Left lung (tissue), 10 donors: ENCODE measurements around the gene ZDHHC17. TPM values are rescaled to one million over a fixed set of nuclear protein-coding genes. Genes with fewer than 3 reads are reported as not detected.
"Not testable (repeated sequence)": the region's sequence is repeated elsewhere in the genome, so short reads cannot be mapped to it uniquely, and the experiment has no call there.

Source experiments
- ATAC-seq: fragments of 200-7000 bp; cut with Tn5 transposase; one replicate; pipeline ENCODE4 v1.9.1; 2020; ENCODE audit warnings: moderate library complexity
- DNase-seq, 4 donors: peaks; one replicate each; pipeline ENCODE4 v3.0.0-alpha.2; 2013 to 2020
- H3K27ac ChIP-seq, 2 donors: fragments of 200-600 bp; sonication (generic) in 1 of 2; one replicate each; pipeline versions ENCODE4 v1.5.0 to v1.8.0; 2020 to 2021
- H3K27me3 ChIP-seq, 2 donors: fragments of 200-600 bp; sonication (generic) in 1 of 2; one replicate each; pipeline versions ENCODE4 v1.5.0 to v1.8.0; 2020 to 2021
- H3K36me3 ChIP-seq, 2 donors: fragments of 200-600 bp; sonication (generic) in 1 of 2; one replicate each; pipeline versions ENCODE4 v1.5.0 to v1.8.0; 2020 to 2021
- H3K4me1 ChIP-seq, 2 donors: fragments of 200-600 bp; one replicate each; pipeline ENCODE4 v1.8.0; 2021
- H3K4me3 ChIP-seq, 2 donors: fragments of 200-600 bp; sonication (generic) in 1 of 2; one replicate each; pipeline versions ENCODE4 v1.5.0 to v1.8.0; 2020 to 2021; ENCODE audit warnings: mild to moderate bottlenecking in 1 of 2
- H3K9me3 ChIP-seq, 2 donors: fragments of 200-600 bp; sonication (generic) in 1 of 2; one replicate each; pipeline versions ENCODE4 v1.5.0 to v1.8.0; 2020 to 2021
- intact Hi-C, 2 donors: fragments of 100-400 bp; cut with DNase I; formaldehyde crosslinking; loops; one replicate each; pipeline versions ENCODE4 v1.11.2 to v1.14.2; 2022
- polyA plus RNA-seq, 6 donors: library from polyadenylated mRNA; unstranded; fragments of 120-200 nt; gene quantifications; one replicate each; pipeline ENCODE4 v1.2.1, GENCODE V29; 2013; ENCODE audit not compliant: insufficient read length in 6 of 6
- total RNA-seq, 2 donors: library from RNA; stranded (reverse); fragmentation: NEBNext Ultra II Directional; extraction: Animal tissue kit (Norgen Biotek cat#: 25700); gene quantifications; one replicate each; pipeline ENCODE4 v1.2.1, GENCODE V29; 2021
- TF ChIP-seq, protein P1 (sequence below), 2 donors: fragments of 200-600 bp; sonication (generic) in 1 of 2; IDR thresholded peaks; one replicate each; pipeline versions ENCODE4 v1.5.0 to v1.8.0; 2021; ENCODE audit warnings: antibody characterized with exemption in 2 of 2
- donor health status: DM: no; HTN: yes; CAD: no.
- donor health status: DM: no; HTN: no; CAD: no.

Gene ZDHHC17
- total and polyA plus RNA-seq, 8 donors: 26.8 to 99.6 (median 77.6) TPM

DNA sequence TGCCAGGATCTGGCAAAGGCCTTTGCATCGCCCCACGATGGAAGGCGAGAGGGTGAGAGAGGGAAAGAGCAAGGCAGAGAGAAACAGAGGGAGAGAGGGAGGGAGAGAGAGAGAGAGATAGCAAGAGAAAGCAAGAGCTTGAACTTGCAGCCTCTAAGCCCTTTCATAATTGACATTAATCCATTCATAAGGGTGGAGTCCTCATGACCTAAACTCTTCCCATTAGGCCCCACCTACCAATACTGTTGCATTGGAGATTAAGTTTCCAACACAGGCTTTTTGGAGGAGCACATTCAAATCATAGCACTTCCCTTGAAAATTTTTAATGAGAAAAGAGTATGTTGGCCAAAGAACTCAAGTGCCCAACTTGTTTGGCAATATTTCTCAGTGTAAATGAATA lies 48.6 kb upstream of the ZDHHC17 start:
- intact Hi-C loops: no loop called here

GRCh38 chr12:76717314-76717713 lies 46.6 kb upstream of the ZDHHC17 start:
- intact Hi-C loops: no loop called here
- TF ChIP-seq, protein P1, sequence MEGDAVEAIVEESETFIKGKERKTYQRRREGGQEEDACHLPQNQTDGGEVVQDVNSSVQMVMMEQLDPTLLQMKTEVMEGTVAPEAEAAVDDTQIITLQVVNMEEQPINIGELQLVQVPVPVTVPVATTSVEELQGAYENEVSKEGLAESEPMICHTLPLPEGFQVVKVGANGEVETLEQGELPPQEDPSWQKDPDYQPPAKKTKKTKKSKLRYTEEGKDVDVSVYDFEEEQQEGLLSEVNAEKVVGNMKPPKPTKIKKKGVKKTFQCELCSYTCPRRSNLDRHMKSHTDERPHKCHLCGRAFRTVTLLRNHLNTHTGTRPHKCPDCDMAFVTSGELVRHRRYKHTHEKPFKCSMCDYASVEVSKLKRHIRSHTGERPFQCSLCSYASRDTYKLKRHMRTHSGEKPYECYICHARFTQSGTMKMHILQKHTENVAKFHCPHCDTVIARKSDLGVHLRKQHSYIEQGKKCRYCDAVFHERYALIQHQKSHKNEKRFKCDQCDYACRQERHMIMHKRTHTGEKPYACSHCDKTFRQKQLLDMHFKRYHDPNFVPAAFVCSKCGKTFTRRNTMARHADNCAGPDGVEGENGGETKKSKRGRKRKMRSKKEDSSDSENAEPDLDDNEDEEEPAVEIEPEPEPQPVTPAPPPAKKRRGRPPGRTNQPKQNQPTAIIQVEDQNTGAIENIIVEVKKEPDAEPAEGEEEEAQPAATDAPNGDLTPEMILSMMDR (IDR thresholded peaks at IDR 0.05): no peak
- Histone ChIP-seq H3K27me3 (no peaks in the 10 kb centered on the region), H3K27ac (no peak overlapping the region), H3K4me1 (no peaks in the 10 kb centered on the region), H3K36me3 (no peaks in the 10 kb centered on the region), H3K9me3 (no peaks in the 10 kb centered on the region), H3K4me3 (no peak overlapping the region)
- DNase-seq (no peak), ATAC-seq (no peak)

More for the DNA sequence above, 48.6 kb upstream of the ZDHHC17 start:
- no peak overlapping the region for H3K4me3 ChIP-seq
- no peaks in the 10 kb centered on the region for H3K36me3 ChIP-seq
- DNase-seq: no peak
- H3K4me1 ChIP-seq: no peaks in the 10 kb centered on the region
- H3K27ac ChIP-seq: no peak overlapping the region
- TF ChIP-seq, protein P1 (IDR thresholded peaks at IDR 0.05): no peak
- H3K27me3 ChIP-seq: no peaks in the 10 kb centered on the region
- ATAC-seq: no peak
- H3K9me3 ChIP-seq: no peaks in the 10 kb centered on the region

DNA sequence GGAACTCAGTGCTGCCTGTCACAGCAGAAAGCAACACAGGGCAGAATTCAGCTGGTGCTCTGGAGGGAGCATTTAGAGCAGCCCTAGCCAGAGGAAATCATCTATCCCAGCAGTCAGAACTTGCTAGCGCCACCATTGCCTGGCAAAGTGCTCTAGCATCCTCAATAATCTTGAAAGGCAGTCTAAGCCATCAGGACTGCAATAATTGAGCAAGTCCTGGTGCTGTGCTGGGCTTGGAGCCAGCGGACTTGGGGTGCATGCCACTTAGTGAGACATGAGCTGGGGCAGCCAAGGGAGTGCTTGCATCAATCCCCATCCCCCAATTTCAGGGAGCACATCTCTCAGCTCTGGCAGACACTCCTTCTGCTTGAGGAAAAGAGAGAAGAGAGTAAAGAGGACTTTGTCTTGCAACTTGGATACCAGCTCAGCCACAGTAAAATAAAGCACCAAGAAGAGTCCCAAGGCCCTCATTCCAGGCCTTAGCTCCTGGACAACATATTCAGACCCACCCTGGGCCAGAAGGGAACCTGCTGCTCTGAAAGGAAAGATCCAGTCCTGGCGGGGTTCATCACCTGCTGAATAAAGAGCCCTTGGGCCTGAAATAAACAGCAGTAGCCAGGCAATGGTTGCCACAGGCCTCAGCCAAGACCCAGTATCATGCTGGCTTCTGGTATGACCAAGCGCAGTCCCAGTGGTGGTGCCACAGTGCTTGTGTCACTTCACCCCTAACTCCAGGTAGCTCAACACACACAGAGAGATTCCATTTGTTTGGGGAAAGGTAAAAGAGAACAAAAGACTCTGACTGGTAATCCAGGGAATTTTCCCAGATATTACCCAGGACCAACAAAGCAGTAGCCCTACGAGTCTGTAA lies 44.5 kb upstream of the ZDHHC17 start:
- DNase-seq (no peak), ATAC-seq (no peak)
- intact Hi-C loops: no loop called here
- Histone ChIP-seq H3K4me1 (no peaks in the 10 kb centered on the region), H3K9me3 (no peaks in the 10 kb centered on the region), H3K27ac (no peak overlapping the region), H3K27me3 (no peaks in the 10 kb centered on the region), H3K36me3 (no peaks in the 10 kb centered on the region), H3K4me3 (no peak overlapping the region)
- TF ChIP-seq, protein P1 (IDR thresholded peaks at IDR 0.05): no peak

GRCh38 chr12:76720068-76720467 lies 43.8 kb upstream of the ZDHHC17 start:
- intact Hi-C loops: no loop called here
- H3K9me3 ChIP-seq: no peaks in the 10 kb centered on the region
- no peak overlapping the region for H3K4me3 ChIP-seq
- no peaks in the 10 kb centered on the region for H3K4me1 ChIP-seq
- no peaks in the 10 kb centered on the region for H3K27me3 ChIP-seq
- ATAC-seq (no peak), DNase-seq (no peak)
- H3K27ac ChIP-seq: no peak overlapping the region
- TF ChIP-seq, protein P1 (IDR thresholded peaks at IDR 0.05): no peak
- H3K36me3 ChIP-seq: no peaks in the 10 kb centered on the region

DNA sequence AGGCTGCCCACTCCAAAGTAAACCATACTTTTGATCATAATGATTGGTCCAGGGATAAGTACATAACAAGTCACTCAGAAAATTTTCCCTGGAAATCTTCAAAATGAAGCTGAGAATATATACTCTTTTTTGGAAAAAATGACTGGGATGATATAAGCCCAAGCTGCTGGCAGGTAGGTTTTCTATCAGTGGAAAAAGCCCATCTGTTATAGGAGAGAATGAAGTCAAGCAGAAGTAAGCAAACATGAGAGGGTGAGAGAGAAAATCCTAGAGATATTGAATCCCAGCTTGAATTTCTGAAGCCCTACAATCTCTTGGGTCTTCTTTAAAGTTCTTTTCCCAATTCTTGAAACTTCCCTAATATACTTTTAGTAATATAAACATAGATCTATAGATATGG lies 37.3 kb upstream of the ZDHHC17 start:
- intact Hi-C loops: no loop called here
- DNase-seq (no peak), ATAC-seq (no peak)
- no peak overlapping the region for H3K4me3 ChIP-seq
- H3K36me3 ChIP-seq: no peaks in the 10 kb centered on the region
- no peaks in the 10 kb centered on the region for H3K4me1 ChIP-seq
- H3K27ac ChIP-seq: no peak overlapping the region
- TF ChIP-seq, protein P1 (IDR thresholded peaks at IDR 0.05): no peak
- no peaks in the 10 kb centered on the region for H3K27me3 ChIP-seq
- no peaks in the 10 kb centered on the region for H3K9me3 ChIP-seq

DNA sequence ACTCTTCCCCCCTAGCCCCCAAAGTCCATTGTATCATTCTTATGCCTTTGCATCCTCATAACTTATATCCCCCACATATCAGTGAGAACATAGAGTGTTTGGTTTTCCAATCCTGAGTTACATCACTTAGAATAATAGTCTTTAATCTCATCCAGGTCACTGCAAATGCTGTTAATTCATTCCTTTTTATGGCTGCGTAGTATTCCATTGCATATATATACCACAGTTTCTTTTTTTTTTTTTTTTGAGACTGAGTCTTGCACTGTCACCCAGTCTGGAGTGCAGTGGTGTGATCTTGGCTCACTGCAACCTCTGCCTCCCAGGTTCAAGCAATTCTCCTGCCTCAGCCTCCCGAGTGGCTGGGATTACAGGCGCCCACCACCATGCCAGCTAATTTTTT lies 31.7 kb upstream of the ZDHHC17 start:
- H3K36me3 ChIP-seq, DNase-seq, H3K27ac ChIP-seq, intact Hi-C loops, H3K27me3 ChIP-seq, ATAC-seq, H3K4me3 ChIP-seq, H3K4me1 ChIP-seq: not testable (repeated sequence)
- H3K9me3 ChIP-seq: peaks cover 0 to 17% of the 10 kb centered on the region in 2 donors

- ATAC-seq: not testable (repeated sequence)
These were observed 26.2 kb upstream of the ZDHHC17 start for GRCh38 chr12:76737689-76738088.

More at GRCh38 chr12:76737689-76738088, 26.2 kb upstream of the ZDHHC17 start:
- H3K4me1 ChIP-seq, H3K36me3 ChIP-seq, H3K4me3 ChIP-seq, intact Hi-C loops, H3K27me3 ChIP-seq, DNase-seq, H3K27ac ChIP-seq: not testable (repeated sequence)
- H3K9me3 ChIP-seq: peaks cover 0 to 23% of the 10 kb centered on the region in 2 donors
